ENCODE data around the gene MIER2.

GRCh38 chr19:281992-282391 lies 62.6 kb downstream of the MIER2 start:
- TF ChIP-seq CTCF (IDR thresholded peaks at IDR 0.05) (peak; percentile 20; the same call in 1 of the 2 replicates), YY1 (IDR thresholded peaks at IDR 0.05; ENCODE audit: low read depth) (no peak), CHD2 (IDR thresholded peaks at IDR 0.05; ENCODE audit: low read length, partially characterized antibody) (no peak), GABPA (IDR thresholded peaks at IDR 0.05; ENCODE audit: low read depth) (no peak), MAX (IDR thresholded peaks at IDR 0.05; ENCODE audit: low read depth) (no peak), NFIC (IDR thresholded peaks at IDR 0.05; ENCODE audit: borderline replicate concordance) (no peak), SIN3A (IDR thresholded peaks at IDR 0.05; ENCODE audit: borderline replicate concordance, low read depth, low read length) (no peak), JUND (IDR thresholded peaks at IDR 0.05) (no peak), EZH2phosphoT487 (IDR thresholded peaks at IDR 0.05; ENCODE audit: borderline replicate concordance, low read depth) (no peak), REST (IDR thresholded peaks at IDR 0.05; ENCODE audit: low read depth, low read length) (no peak), SMC3 (IDR thresholded peaks at IDR 0.05; ENCODE audit: low read depth, low read length) (no peak)
